Right lobe of liver (tissue), 6 donors: ENCODE results near the gene ZNF467. TPM values are rescaled to one million over a fixed set of nuclear protein-coding genes. Genes with fewer than 3 reads are reported as not detected.

Experiments used
- ATAC-seq, 4 donors: fragments of 200-7000 bp; cut with Tn5 transposase; one replicate each; pipeline ENCODE4 v1.9.1; 2020; ENCODE audit warnings: mild to moderate bottlenecking in 4 of 4, moderate library complexity in 4 of 4
- DNase-seq, 3 donors: peaks; one replicate each; pipeline ENCODE4 v3.0.0-alpha.2; 2020
- H3K27ac ChIP-seq, 3 donors: fragments of 200-600 bp; one replicate each; pipeline ENCODE4 v1.8.0; 2022
- H3K27me3 ChIP-seq, 2 donors: fragments of 200-600 bp; one replicate each; pipeline ENCODE4 v1.8.0; 2022
- H3K36me3 ChIP-seq, 4 donors: fragments of 200-600 bp; sonication (generic) in 1 of 4; one replicate each; pipeline versions ENCODE4 v1.5.1 to v1.8.0; 2017 to 2022; ENCODE audit warnings: control low read depth in 1 of 4
- H3K4me1 ChIP-seq, 4 donors: fragments of 200-600 bp; sonication (generic) in 1 of 4; one replicate each; pipeline versions ENCODE4 v1.5.1 to v1.8.0; 2017 to 2022; ENCODE audit warnings: control low read depth in 1 of 4
- H3K4me3 ChIP-seq, 3 donors: fragments of 200-600 bp; one replicate each; pipeline ENCODE4 v1.8.0; 2022
- H3K9me3 ChIP-seq, 4 donors: fragments of 200-600 bp; sonication (generic) in 1 of 4; one replicate each; pipeline versions ENCODE4 v1.5.1 to v1.8.0; 2017 to 2022; ENCODE audit warnings: control low read depth in 1 of 4
- CTCF ChIP-seq, 4 donors: fragments of 200-600 bp in 3 of 4; fragments of 450-650 bp in 1 of 4; IDR thresholded peaks; one replicate each; pipeline versions ENCODE4 v1.5.1 to v1.8.0; 2016 to 2022; ENCODE audit warnings: antibody characterized with exemption in 4 of 4, mild to moderate bottlenecking in 2 of 4
- POLR2A ChIP-seq: fragments of 450-650 bp; IDR thresholded peaks from one replicate; pipeline ENCODE4 v1.6.1; 2017; ENCODE audit warnings: antibody characterized with exemption, mild to moderate bottlenecking
- WGBS: methylation state at CpG from one replicate; pipeline ENCODE4 v1.1.6; 2018; ENCODE audit warnings: low coverage, low lambda C conversion rate; ENCODE audit not compliant: insufficient coverage; ENCODE audit errors: missing lambda C conversion rate; 5-methylcytosine and 5-hydroxymethylcytosine counted together
- intact Hi-C, 2 donors: fragments of 100-400 bp; cut with DNase I; formaldehyde crosslinking; loops; one replicate each; pipeline versions ENCODE4 v1.11.2 to v1.14.1; 2022
- total RNA-seq, 6 experiments: library from RNA; depleted of rRNA in 2 of 6; stranded (reverse); fragments of >200 nt in 2 of 6; fragmentation: NEBNext Ultra II Directional in 3 of 6; extraction: Animal tissue kit (Norgen Biotek cat#: 25700) in 3 of 6; gene quantifications; one replicate each; pipeline versions ENCODE4 v1.1.0 to v1.2.4, GENCODE V29; 2016 to 2023
- donor health status: DM: no; HTN: yes; CAD: no.
- donor health status: DM: no; HTN: no; CAD: no.
- donor health status: DM: no; HTN: no; CAD: no.
- donor health status: DM: no; HTN: yes; CAD: no.
- donor health status: DM: no; HTN: yes; CAD: no.

The ZNF467 gene
- total RNA-seq, 6 experiments from 2014 or later: 3.6 to 14.6 (median 5.8) TPM

- TF ChIP-seq POLR2A (no peak), CTCF (IDR thresholded peaks at IDR 0.05) (no peak)
- intact Hi-C loops: no loop called here
- Histone ChIP-seq H3K27ac (no peak overlapping the region), H3K9me3 (no peaks in the 10 kb centered on the region), H3K4me1 (peaks cover 0 to 7% (median 3%) of the 10 kb centered on the region in 4 donors), H3K27me3 (no peaks in the 10 kb centered on the region), H3K36me3 (no peaks in the 10 kb centered on the region), H3K4me3 (no peak overlapping the region)
- 75% methylated on average over 4 of the region's 22 CpGs for WGBS
- ATAC-seq: no peak
- DNase-seq: no peak
Measured at GRCh38 chr7:149783386-149784250, 10.2 kb upstream of the ZNF467 start.

GRCh38 chr7:149782682-149783345 lies 9.4 kb upstream of the ZNF467 start:
- ATAC-seq: peak in 3 of 4 donors; percentile 4 to 21 (median 7)
- DNase-seq: no peak
- Histone ChIP-seq H3K4me1 (no peaks in the 10 kb centered on the region), H3K27me3 (no peaks in the 10 kb centered on the region), H3K36me3 (no peaks in the 10 kb centered on the region), H3K4me3 (no peak overlapping the region), H3K27ac (no peak overlapping the region), H3K9me3 (no peaks in the 10 kb centered on the region)
- no peak for TF ChIP-seq POLR2A
- no peak for TF ChIP-seq CTCF (IDR thresholded peaks at IDR 0.05)
- WGBS: 63% methylated on average over 5 of the region's 18 CpGs
- intact Hi-C loops: no loop called here

DNA sequence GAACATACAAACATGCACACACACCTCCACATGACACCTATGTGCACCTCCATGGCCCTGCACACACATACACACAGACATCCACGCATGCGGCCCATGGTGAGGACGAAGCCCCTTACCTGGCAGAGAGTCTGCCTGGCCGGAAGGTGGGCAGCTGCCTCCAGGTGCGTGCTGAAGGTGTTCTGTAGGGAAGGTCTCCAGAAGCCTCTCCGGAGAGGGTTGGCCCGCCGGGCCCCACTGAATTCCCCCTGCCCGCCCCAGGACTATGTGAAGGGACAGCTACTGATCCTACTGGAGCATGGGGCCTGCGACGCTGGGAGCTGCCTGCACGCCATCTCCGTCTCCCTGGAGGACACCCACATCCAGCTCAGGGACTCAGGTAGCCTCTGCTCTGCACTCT lies 8.5 kb upstream of the ZNF467 start:
- Histone ChIP-seq H3K9me3 (no peaks in the 10 kb centered on the region), H3K36me3 (no peaks in the 10 kb centered on the region), H3K27ac (no peak overlapping the region), H3K4me1 (no peaks in the 10 kb centered on the region), H3K27me3 (no peaks in the 10 kb centered on the region), H3K4me3 (no peak overlapping the region)
- DNase-seq (peak in 1 of 3 donors; percentile 44), ATAC-seq (no peak)
- no CpG with 5 or more reads among the region's 13 CpGs for WGBS
- intact Hi-C loops: no loop called here
- no peak for TF ChIP-seq POLR2A
- TF ChIP-seq CTCF (IDR thresholded peaks at IDR 0.05): no peak

DNA sequence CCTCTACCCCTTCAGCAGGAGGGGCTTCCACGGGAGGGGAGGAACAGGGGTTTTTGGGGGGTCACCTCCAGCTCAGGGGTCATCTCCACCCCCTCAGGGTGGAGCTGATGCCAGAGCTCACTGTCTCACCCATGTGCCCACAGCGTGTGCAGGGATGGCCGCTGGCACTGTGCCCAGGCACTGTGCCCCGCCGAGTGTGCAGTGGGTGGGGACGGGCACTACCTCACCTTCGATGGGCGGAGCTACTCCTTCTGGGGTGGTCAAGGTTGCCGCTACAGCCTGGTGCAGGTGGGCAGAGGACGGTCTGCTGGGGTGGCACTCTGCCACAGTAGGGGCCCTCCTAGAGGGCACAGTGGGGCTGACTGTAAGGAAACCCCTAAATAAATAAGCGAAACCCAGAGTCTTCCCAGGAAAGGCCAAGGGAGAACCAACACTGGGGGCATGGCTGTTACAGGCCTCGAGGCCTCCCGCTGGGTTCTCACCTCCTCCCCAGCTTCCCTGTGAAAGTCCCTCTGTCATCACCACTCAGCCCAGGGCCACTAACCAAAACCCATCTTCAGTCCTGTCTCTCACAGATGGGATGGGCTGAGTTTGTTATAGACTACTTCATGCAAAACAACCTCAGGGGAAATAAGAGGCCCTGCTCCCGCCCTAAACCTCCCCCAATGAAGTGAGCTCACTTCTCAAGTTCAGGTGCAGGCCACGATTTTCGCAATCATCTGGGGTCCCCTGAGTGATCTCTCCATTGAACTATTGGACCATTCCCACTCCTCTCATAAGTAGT lies 7.4 kb upstream of the ZNF467 start:
- Histone ChIP-seq H3K9me3 (no peaks in the 10 kb centered on the region), H3K27me3 (no peaks in the 10 kb centered on the region), H3K4me1 (no peaks in the 10 kb centered on the region), H3K27ac (no peak overlapping the region), H3K4me3 (no peak overlapping the region), H3K36me3 (no peaks in the 10 kb centered on the region)
- ATAC-seq (no peak), DNase-seq (peak in 1 of 3 donors; percentile 57)
- TF ChIP-seq CTCF (IDR thresholded peaks at IDR 0.05) (no peak), POLR2A (no peak)
- intact Hi-C loops: no loop called here
- 86% methylated on average over 3 of the region's 16 CpGs for WGBS
